ENCODE results near the gene MPZL1. TPM values are rescaled to one million over a fixed set of nuclear protein-coding genes. Genes with fewer than 3 reads are reported as not detected.

Gene MPZL1
- total and polyA plus RNA-seq, 2 donors (not counting 3 experiments of a cell fraction or from before 2014, with no cell fraction given), result 41.7 to 99.1 TPM

DNA sequence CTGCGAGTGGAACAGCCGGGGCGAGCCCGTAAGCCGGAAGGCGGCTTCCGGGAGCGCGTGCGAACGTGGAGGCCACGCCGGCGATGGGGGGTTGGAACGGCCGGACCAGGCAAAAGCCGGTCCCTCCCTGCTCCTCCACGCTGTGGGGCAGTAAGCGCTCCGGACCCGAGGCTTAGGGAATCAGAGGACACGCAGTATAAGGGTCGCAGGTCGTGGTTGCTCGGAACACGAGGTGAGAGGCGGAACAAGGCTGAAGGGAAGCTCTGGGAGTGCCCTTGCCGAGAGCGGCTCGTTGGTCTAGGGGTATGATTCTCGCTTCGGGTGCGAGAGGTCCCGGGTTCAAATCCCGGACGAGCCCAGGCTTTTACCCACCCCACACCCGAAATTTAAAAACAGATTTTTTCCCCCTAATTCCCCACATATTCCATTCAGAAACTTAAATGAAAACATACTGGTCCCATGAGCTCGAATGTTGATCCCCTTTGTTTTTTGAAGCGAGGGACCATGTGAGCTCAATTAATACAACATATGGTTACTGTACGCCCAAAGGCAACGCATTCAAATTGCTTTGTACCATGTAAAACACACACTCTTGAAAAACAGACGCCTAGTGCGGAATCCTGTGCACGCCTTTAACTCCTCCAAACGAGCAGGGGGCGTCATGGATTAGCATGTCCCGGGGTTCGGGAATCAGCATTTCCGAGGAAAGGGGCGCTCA is 7.2 kb upstream of the MPZL1 start:
- H3K27me3 ChIP-seq (ENCODE audit: control insufficient read depth in 2 of 2, insufficient read depth in 2 of 2, low read length in 2 of 2), result peaks cover 3 to 4% of the 10 kb centered on the region in 2 experiments
- no peaks in the 10 kb centered on the region for H4K20me1 ChIP-seq (replicated peaks; ENCODE audit: control insufficient read depth, extremely low read depth, insufficient read depth, low read length)
- POLR2A ChIA-PET, result no interaction called here
- FAIRE-seq, result peak; percentile 15
- peak; percentile 84 for DNase-seq (ENCODE audit: low read depth, low spot score)
- no TSS peak for BruUV-seq (replicated peaks)
- peaks cover 10% of the 10 kb centered on the region for H3K4me1 ChIP-seq (ENCODE audit: control insufficient read depth, extremely low read depth, insufficient read depth, low read length)
- H3K36me3 ChIP-seq (ENCODE audit: control insufficient read depth in 2 of 2, extremely low read depth in 1 of 2, insufficient read depth in 2 of 2, low read length in 2 of 2), result no peaks in the 10 kb centered on the region
- H2AFZ ChIP-seq (ENCODE audit: low read depth, low read length), result peak overlapping the region; percentile 92
- H3K4me3 ChIP-seq (replicated peaks in 1 of 3; ENCODE audit: insufficient read depth in 1 of 3, low read depth in 1 of 3, low read length in 3 of 3), result peak overlapping the region; percentile 83 to 89 (median 83)
- H3K79me2 ChIP-seq (ENCODE audit: control insufficient read depth, insufficient read depth, low read length), result no peaks in the 10 kb centered on the region
- no peaks in the 10 kb centered on the region for H3K9me1 ChIP-seq (replicated peaks; ENCODE audit: control insufficient read depth, extremely low read depth, insufficient read depth, low read length)
- dilution Hi-C loops (cut with MboI; ENCODE audit: extremely low pct_ligation_motif_present, low sequenced_read_pairs) (no loop called here), intact Hi-C loops (cut with micrococcal nuclease) (loop anchor here (1.0 to 10.0 kb wide), 10 partner anchors 26 to 1650 kb away; partner anchors contain the start of genes BLZF1, CREG1, DCAF6 and NME7)
- TF ChIP-seq, protein P1, sequence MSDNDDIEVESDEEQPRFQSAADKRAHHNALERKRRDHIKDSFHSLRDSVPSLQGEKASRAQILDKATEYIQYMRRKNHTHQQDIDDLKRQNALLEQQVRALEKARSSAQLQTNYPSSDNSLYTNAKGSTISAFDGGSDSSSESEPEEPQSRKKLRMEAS (IDR thresholded peaks at IDR 0.05; ENCODE audit: insufficient read depth, insufficient read length), result peak; percentile 44
- TF ChIP-seq POLR2A (IDR thresholded peaks at IDR 0.05; ENCODE audit: low read depth, low read length), result no peak
- peak; percentile 49 for TF ChIP-seq POLR2AphosphoS5 (IDR thresholded peaks at IDR 0.05; ENCODE audit: insufficient read depth, low read depth, low read length)
- peak; percentile 25 for TF ChIP-seq GATA2 (IDR thresholded peaks at IDR 0.05; ENCODE audit: insufficient read depth, insufficient read length, low read depth, low read length)
- no peak for TF ChIP-seq EZH2 (IDR thresholded peaks at IDR 0.05; ENCODE audit: borderline replicate concordance, low read depth, low read length, severe bottlenecking)
- TF ChIP-seq MYC (IDR thresholded peaks at IDR 0.05; ENCODE audit: low read depth, low read length), result peak; percentile 36
- TF ChIP-seq, protein P2, sequence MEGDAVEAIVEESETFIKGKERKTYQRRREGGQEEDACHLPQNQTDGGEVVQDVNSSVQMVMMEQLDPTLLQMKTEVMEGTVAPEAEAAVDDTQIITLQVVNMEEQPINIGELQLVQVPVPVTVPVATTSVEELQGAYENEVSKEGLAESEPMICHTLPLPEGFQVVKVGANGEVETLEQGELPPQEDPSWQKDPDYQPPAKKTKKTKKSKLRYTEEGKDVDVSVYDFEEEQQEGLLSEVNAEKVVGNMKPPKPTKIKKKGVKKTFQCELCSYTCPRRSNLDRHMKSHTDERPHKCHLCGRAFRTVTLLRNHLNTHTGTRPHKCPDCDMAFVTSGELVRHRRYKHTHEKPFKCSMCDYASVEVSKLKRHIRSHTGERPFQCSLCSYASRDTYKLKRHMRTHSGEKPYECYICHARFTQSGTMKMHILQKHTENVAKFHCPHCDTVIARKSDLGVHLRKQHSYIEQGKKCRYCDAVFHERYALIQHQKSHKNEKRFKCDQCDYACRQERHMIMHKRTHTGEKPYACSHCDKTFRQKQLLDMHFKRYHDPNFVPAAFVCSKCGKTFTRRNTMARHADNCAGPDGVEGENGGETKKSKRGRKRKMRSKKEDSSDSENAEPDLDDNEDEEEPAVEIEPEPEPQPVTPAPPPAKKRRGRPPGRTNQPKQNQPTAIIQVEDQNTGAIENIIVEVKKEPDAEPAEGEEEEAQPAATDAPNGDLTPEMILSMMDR (IDR thresholded peaks at IDR 0.05; ENCODE audit: extremely low read depth in 1 of 2, insufficient read depth in 1 of 2, low read depth in 1 of 2, low read length in 2 of 2), result no peak
- no peak for TF ChIP-seq FOS (IDR thresholded peaks at IDR 0.05; ENCODE audit: borderline replicate concordance, insufficient read depth, low read length)
- no peak for TF ChIP-seq JUN (IDR thresholded peaks at IDR 0.05; ENCODE audit: borderline replicate concordance, insufficient read depth, insufficient read length, low read depth)
- CTCF ChIA-PET, result interaction anchor here (0.8 to 2.7 kb wide), 7 partner anchors 10 to 494 kb away, joined by 3 to 17 read pairs (median 4); partner anchors contain the start of gene POU2F1
- H3K4me2 ChIP-seq (ENCODE audit: insufficient read depth, low read length), result peak overlapping the region; percentile 94
- H3K9me3 ChIP-seq (replicated peaks; ENCODE audit: control insufficient read depth, insufficient read depth, low read length), result no peaks in the 10 kb centered on the region
- H3K27ac ChIP-seq (ENCODE audit: insufficient read depth, low read depth, low read length), result peak overlapping the region; percentile 60
- peak overlapping the region; percentile 82 for H3K9ac ChIP-seq (replicated peaks; ENCODE audit: extremely low read depth, insufficient read depth, low read length)
